Liver (tissue), 9 donors: Measurements from ENCODE around the gene MTMR12. TPM values are rescaled to one million over a fixed set of nuclear protein-coding genes. Genes with fewer than 3 reads are reported as not detected.
"Not testable (repeated sequence)": the region's sequence is repeated elsewhere in the genome, so short reads cannot be mapped to it uniquely, and the experiment has no call there.

ENCODE experiments used
- DNase-seq: peaks from one replicate; pipeline ENCODE4 v3.0.0-alpha.2; 2017; ENCODE audit warnings: low spot score
- H3K27ac ChIP-seq, 2 donors: one replicate each; pipeline ENCODE4 v1.7.0; 2013; ENCODE audit warnings: inconsistent platforms in 2 of 2, low read length in 2 of 2, control low read depth in 1 of 2, low read depth in 1 of 2, mild to moderate bottlenecking in 1 of 2
- H3K27me3 ChIP-seq, 4 donors: one replicate each; pipeline versions ENCODE4 v1.6.1 to v1.7.0; 2013; ENCODE audit warnings: low read length in 3 of 4, inconsistent platforms in 1 of 4, mild to moderate bottlenecking in 1 of 4, moderate library complexity in 1 of 4; ENCODE audit not compliant: control insufficient read depth in 4 of 4, insufficient read depth in 4 of 4
- H3K36me3 ChIP-seq, 4 donors: one replicate each; pipeline versions ENCODE4 v1.6.1 to v1.7.0; 2013; ENCODE audit warnings: low read length in 3 of 4, mild to moderate bottlenecking in 3 of 4, low read depth in 1 of 4, moderate library complexity in 1 of 4; ENCODE audit not compliant: control insufficient read depth in 4 of 4, insufficient read depth in 3 of 4
- H3K4me1 ChIP-seq, 4 donors: one replicate each; pipeline versions ENCODE4 v1.6.1 to v1.7.0; 2013; ENCODE audit warnings: low read length in 3 of 4, mild to moderate bottlenecking in 3 of 4, moderate library complexity in 1 of 4; ENCODE audit not compliant: control insufficient read depth in 4 of 4, insufficient read depth in 4 of 4
- H3K4me3 ChIP-seq, 3 donors: one replicate each; pipeline versions ENCODE4 v1.6.1 to v1.7.0; 2013; ENCODE audit warnings: low read length in 3 of 3, control low read depth in 1 of 3, low read depth in 1 of 3, mild to moderate bottlenecking in 1 of 3
- H3K9ac ChIP-seq, 2 donors: one replicate each; pipeline ENCODE4 v1.7.0; 2013; ENCODE audit warnings: low read length in 2 of 2, mild to moderate bottlenecking in 2 of 2, moderate library complexity in 2 of 2, control low read depth in 1 of 2, low read depth in 1 of 2
- H3K9me3 ChIP-seq, 4 donors: one replicate each; pipeline versions ENCODE4 v1.6.1 to v1.7.0; 2013; ENCODE audit warnings: low read length in 3 of 4; ENCODE audit not compliant: control insufficient read depth in 4 of 4
- CTCF ChIP-seq: fragments of 150-350 bp; IDR thresholded peaks from 2 replicates; pipeline ENCODE4 v1.5.1; 2017; ENCODE audit warnings: improper control_type of control experiment, low read depth, low read length; ENCODE audit not compliant: missing input control
- FOXA1 ChIP-seq: IDR thresholded peaks from 2 replicates; pipeline ENCODE4 v1.6.1; 2016; ENCODE audit warnings: antibody characterized with exemption
- GABPA ChIP-seq, 2 donors: IDR thresholded peaks in 1 of 2; conservative IDR thresholded peaks in 1 of 2; 2 replicates each; pipeline ENCODE4 v1.6.1; 2016; ENCODE audit warnings: antibody characterized with exemption in 2 of 2, mild to moderate bottlenecking in 1 of 2, moderate library complexity in 1 of 2
- HNF4G ChIP-seq: IDR thresholded peaks from 2 replicates; pipeline ENCODE4 v1.6.1; 2016; ENCODE audit warnings: antibody characterized with exemption
- NR2F2 ChIP-seq: IDR thresholded peaks from 2 replicates; pipeline ENCODE4 v1.6.1; 2016; ENCODE audit warnings: antibody characterized with exemption
- RAD21 ChIP-seq, 2 donors: IDR thresholded peaks; 2 replicates each; pipeline ENCODE4 v1.6.1; 2016; ENCODE audit warnings: antibody characterized with exemption in 2 of 2, mild to moderate bottlenecking in 2 of 2
- RXRA ChIP-seq, 2 donors: IDR thresholded peaks; 2 replicates each; pipeline ENCODE4 v1.6.1; 2017 to 2018; ENCODE audit warnings: antibody characterized with exemption in 2 of 2, mild to moderate bottlenecking in 1 of 2
- TAF1 ChIP-seq: conservative IDR thresholded peaks from 2 replicates; pipeline ENCODE4 v1.6.1; 2016; ENCODE audit warnings: antibody characterized with exemption, mild to moderate bottlenecking
- YY1 ChIP-seq: IDR thresholded peaks from 2 replicates; pipeline ENCODE4 v1.6.1; 2016; ENCODE audit warnings: antibody characterized with exemption, mild to moderate bottlenecking
- WGBS: extraction: QIAGEN DNeasy Blood & Tissue Kit; methylation state at CpG from one replicate; pipeline ENCODE4 v1.1.7; 2013; 5-methylcytosine and 5-hydroxymethylcytosine counted together
- polyA plus RNA-seq, 2 donors: library from polyadenylated mRNA; stranded (reverse) in 1 of 2; unstranded in 1 of 2; fragments of 200-250 nt in 1 of 2; fragments of >200 nt in 1 of 2; fragmentation: Nextera tagmentation in 1 of 2; extraction: Ambion mirVana in 1 of 2; gene quantifications; one replicate each; pipeline versions ENCODE4 v1.2.1 to v1.2.3, GENCODE V29; 2013 to 2015
- total RNA-seq, 2 donors: library from RNA; depleted of rRNA; stranded (reverse); fragments of >200 nt; gene quantifications; one replicate each; pipeline ENCODE4 v1.2.3, GENCODE V29; 2014
- TF ChIP-seq, protein P1 (sequence below): IDR thresholded peaks from 2 replicates; pipeline ENCODE4 v1.6.1; 2016; ENCODE audit warnings: antibody characterized with exemption
- TF ChIP-seq, protein P2 (sequence below): IDR thresholded peaks from 2 replicates; pipeline ENCODE4 v1.6.1; 2016; ENCODE audit warnings: antibody characterized with exemption, mild to moderate bottlenecking
- TF ChIP-seq, protein P3 (sequence below): IDR thresholded peaks from 2 replicates; pipeline ENCODE4 v1.6.1; 2016; ENCODE audit warnings: antibody characterized with exemption
- donor health status: healthy.
- donor health status: healthy.
- donor health status: healthy.
- donor health status: healthy.
- donor health status: healthy.

Gene MTMR12
- total and polyA plus RNA-seq, 4 donors, result 4.4 to 28.7 (median 15.8) TPM

DNA sequence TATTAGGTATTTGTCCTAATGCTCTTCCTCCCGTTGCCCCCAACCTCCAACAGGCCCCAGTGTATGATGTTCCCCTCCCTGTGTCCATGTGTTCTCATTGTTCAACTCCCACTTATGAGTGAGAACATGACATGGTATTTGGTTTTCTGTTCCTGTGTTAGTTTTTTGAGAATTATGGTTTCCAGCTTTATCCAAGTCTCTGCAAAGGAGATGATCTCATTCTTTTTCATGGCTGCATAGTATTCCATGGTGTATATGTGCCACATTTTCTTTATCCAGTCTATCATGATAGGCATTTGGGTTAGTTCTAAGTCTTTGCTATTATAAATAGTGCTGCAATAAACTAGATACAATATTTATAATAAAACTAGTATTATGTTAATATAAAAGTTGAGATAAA, 98.4 kb downstream of the MTMR12 start:
- H3K4me3 ChIP-seq, H3K36me3 ChIP-seq, H3K27me3 ChIP-seq, H3K27ac ChIP-seq, H3K9me3 ChIP-seq, H3K9ac ChIP-seq, DNase-seq: not testable (repeated sequence)
- WGBS, result 100% methylated on average over 1 of the region's 1 CpG
- peaks cover 6 to 11% (median 7%) of the 10 kb centered on the region in 4 donors for H3K4me1 ChIP-seq

DNA sequence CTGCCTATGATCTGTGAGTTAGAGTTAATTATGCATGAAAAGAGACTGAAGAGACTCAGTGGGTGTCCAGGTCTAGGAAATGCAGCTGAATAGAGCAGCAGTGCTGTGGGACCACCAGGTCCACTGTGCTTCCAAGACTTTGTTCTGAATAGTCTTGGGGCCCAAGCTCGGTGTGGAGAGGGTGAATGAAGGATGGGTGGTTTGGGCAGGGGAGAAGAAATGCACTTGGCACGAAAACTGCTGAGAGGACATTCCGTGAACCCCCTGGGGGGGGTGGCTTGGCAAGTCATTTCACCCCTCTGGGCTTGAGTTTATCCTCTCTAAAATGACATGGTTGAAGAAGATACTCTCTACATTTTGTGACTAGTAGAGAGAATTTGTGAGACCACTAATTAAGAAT, 102.6 kb downstream of the MTMR12 start:
- Histone ChIP-seq H3K27ac (no peak overlapping the region), H3K4me1 (peaks cover 10 to 23% (median 16%) of the 10 kb centered on the region in 4 donors), H3K9ac (no peak overlapping the region), H3K27me3 (no peaks in the 10 kb centered on the region), H3K9me3 (no peaks in the 10 kb centered on the region), H3K4me3 (no peak overlapping the region), H3K36me3 (no peaks in the 10 kb centered on the region)
- WGBS, result 83% methylated on average over 3 of the region's 3 CpGs
- DNase-seq, result no peak
- TF ChIP-seq HNF4G (no peak), RXRA (IDR thresholded peaks at IDR 0.05) (no peak), GABPA (IDR thresholded peaks at IDR 0.05 in 1 of 2, conservative IDR thresholded peaks at IDR 0.05 in 1 of 2) (no peak), RAD21 (IDR thresholded peaks at IDR 0.05) (no peak), YY1 (no peak), TAF1 (no peak), NR2F2 (no peak), CTCF (no peak), FOXA1 (no peak)
- TF ChIP-seq, protein P1, sequence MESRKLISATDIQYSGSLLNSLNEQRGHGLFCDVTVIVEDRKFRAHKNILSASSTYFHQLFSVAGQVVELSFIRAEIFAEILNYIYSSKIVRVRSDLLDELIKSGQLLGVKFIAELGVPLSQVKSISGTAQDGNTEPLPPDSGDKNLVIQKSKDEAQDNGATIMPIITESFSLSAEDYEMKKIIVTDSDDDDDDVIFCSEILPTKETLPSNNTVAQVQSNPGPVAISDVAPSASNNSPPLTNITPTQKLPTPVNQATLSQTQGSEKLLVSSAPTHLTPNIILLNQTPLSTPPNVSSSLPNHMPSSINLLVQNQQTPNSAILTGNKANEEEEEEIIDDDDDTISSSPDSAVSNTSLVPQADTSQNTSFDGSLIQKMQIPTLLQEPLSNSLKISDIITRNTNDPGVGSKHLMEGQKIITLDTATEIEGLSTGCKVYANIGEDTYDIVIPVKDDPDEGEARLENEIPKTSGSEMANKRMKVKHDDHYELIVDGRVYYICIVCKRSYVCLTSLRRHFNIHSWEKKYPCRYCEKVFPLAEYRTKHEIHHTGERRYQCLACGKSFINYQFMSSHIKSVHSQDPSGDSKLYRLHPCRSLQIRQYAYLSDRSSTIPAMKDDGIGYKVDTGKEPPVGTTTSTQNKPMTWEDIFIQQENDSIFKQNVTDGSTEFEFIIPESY, result no peak
- TF ChIP-seq, protein P2, sequence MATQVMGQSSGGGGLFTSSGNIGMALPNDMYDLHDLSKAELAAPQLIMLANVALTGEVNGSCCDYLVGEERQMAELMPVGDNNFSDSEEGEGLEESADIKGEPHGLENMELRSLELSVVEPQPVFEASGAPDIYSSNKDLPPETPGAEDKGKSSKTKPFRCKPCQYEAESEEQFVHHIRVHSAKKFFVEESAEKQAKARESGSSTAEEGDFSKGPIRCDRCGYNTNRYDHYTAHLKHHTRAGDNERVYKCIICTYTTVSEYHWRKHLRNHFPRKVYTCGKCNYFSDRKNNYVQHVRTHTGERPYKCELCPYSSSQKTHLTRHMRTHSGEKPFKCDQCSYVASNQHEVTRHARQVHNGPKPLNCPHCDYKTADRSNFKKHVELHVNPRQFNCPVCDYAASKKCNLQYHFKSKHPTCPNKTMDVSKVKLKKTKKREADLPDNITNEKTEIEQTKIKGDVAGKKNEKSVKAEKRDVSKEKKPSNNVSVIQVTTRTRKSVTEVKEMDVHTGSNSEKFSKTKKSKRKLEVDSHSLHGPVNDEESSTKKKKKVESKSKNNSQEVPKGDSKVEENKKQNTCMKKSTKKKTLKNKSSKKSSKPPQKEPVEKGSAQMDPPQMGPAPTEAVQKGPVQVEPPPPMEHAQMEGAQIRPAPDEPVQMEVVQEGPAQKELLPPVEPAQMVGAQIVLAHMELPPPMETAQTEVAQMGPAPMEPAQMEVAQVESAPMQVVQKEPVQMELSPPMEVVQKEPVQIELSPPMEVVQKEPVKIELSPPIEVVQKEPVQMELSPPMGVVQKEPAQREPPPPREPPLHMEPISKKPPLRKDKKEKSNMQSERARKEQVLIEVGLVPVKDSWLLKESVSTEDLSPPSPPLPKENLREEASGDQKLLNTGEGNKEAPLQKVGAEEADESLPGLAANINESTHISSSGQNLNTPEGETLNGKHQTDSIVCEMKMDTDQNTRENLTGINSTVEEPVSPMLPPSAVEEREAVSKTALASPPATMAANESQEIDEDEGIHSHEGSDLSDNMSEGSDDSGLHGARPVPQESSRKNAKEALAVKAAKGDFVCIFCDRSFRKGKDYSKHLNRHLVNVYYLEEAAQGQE, result no peak
- TF ChIP-seq, protein P3, sequence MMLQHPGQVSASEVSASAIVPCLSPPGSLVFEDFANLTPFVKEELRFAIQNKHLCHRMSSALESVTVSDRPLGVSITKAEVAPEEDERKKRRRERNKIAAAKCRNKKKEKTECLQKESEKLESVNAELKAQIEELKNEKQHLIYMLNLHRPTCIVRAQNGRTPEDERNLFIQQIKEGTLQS, result no peak

GRCh38 chr5:32208837-32209236, 103.9 kb downstream of the MTMR12 start:
- not testable (repeated sequence) for H3K27ac ChIP-seq, H3K27me3 ChIP-seq, H3K36me3 ChIP-seq, H3K9ac ChIP-seq, H3K9me3 ChIP-seq, H3K4me3 ChIP-seq, DNase-seq
- peaks cover 10 to 31% (median 25%) of the 10 kb centered on the region in 4 donors for H3K4me1 ChIP-seq
- WGBS, result 97% methylated on average over 23 of the region's 31 CpGs
